Mesendoderm (in vitro differentiated cells): ENCODE data around the gene MUC6.
A peak's percentile ranks its signal among the peaks of the same experiment; 100 is the strongest.

Source experiments
- DNase-seq: peaks from one replicate; pipeline ENCODE4 v3.0.0; 2013
- H2AK5ac ChIP-seq: 2 replicates; pipeline ENCODE4 v1.6.1; 2013; ENCODE audit warnings: low read length, inconsistent platforms
- H2BK120ac ChIP-seq: 2 replicates; pipeline ENCODE4 v1.6.1; 2013; ENCODE audit warnings: low read depth, mild to moderate bottlenecking, low read length, moderate library complexity, mixed read lengths
- H2BK15ac ChIP-seq: replicated peaks from 2 replicates; pipeline ENCODE4 v1.6.1; 2013; ENCODE audit warnings: low read depth, mild to moderate bottlenecking, moderate library complexity
- H2BK5ac ChIP-seq: 2 replicates; pipeline ENCODE4 v1.6.1; 2013; ENCODE audit warnings: low read length, inconsistent platforms
- H3K18ac ChIP-seq: 2 replicates; pipeline ENCODE4 v1.6.1; 2013; ENCODE audit warnings: mild to moderate bottlenecking, low read length, mixed read lengths
- H3K23ac ChIP-seq: one replicate; pipeline ENCODE4 v1.6.1; 2013; ENCODE audit warnings: low read length
- H3K27ac ChIP-seq: 2 replicates; pipeline ENCODE4 v1.5.1; 2013; ENCODE audit warnings: low read depth, mild to moderate bottlenecking, inconsistent platforms, low read length, moderate library complexity
- H3K27me3 ChIP-seq: 2 replicates; pipeline ENCODE4 v1.6.1; 2013; ENCODE audit warnings: low read length, control low read depth, mild to moderate bottlenecking, inconsistent platforms; ENCODE audit not compliant: insufficient read depth, poor library complexity
- H3K36me3 ChIP-seq: 2 replicates; pipeline ENCODE4 v1.6.1; 2013; ENCODE audit warnings: low read length, inconsistent platforms; ENCODE audit not compliant: control insufficient read depth, insufficient read depth
- H3K4ac ChIP-seq: one replicate; pipeline ENCODE4 v1.6.1; 2013; ENCODE audit warnings: low read depth, mild to moderate bottlenecking, low read length, moderate library complexity
- H3K4me1 ChIP-seq: 2 replicates; pipeline ENCODE4 v1.6.1; 2013; ENCODE audit warnings: low read depth, low read length, inconsistent platforms; ENCODE audit not compliant: control insufficient read depth
- H3K4me2 ChIP-seq: 2 replicates; pipeline ENCODE4 v1.6.1; 2013; ENCODE audit warnings: low read length
- H3K4me3 ChIP-seq: 2 replicates; pipeline ENCODE4 v1.5.1; 2013; ENCODE audit warnings: mild to moderate bottlenecking, low read length
- H3K56ac ChIP-seq: one replicate; pipeline ENCODE4 v1.6.1; 2013; ENCODE audit warnings: low read length
- H3K79me1 ChIP-seq: 2 replicates; pipeline ENCODE4 v1.6.1; 2013; ENCODE audit warnings: low read length, inconsistent platforms
- H3K79me2 ChIP-seq: 2 replicates; pipeline ENCODE4 v1.6.1; 2013; ENCODE audit warnings: mild to moderate bottlenecking, low read length; ENCODE audit not compliant: control insufficient read depth, insufficient read depth
- H3K9ac ChIP-seq: 2 replicates; pipeline ENCODE4 v1.6.1; 2013; ENCODE audit warnings: low read length, inconsistent platforms
- H4K5ac ChIP-seq: one replicate; pipeline ENCODE4 v1.6.1; 2013; ENCODE audit warnings: low read length
- H4K8ac ChIP-seq: one replicate; pipeline ENCODE4 v1.6.1; 2013; ENCODE audit warnings: low read depth, mild to moderate bottlenecking, control low read depth, low read length, moderate library complexity
- WGBS: extraction: QIAGEN DNeasy Blood & Tissue Kit; methylation state at CpG from one replicate; pipeline ENCODE4 v1.1.7; 2013; ENCODE audit warnings: low lambda C conversion rate, missing lambda C conversion rate; ENCODE audit not compliant: insufficient coverage; ENCODE audit errors: extremely low coverage; 5-methylcytosine and 5-hydroxymethylcytosine counted together

Gene MUC6

DNA sequence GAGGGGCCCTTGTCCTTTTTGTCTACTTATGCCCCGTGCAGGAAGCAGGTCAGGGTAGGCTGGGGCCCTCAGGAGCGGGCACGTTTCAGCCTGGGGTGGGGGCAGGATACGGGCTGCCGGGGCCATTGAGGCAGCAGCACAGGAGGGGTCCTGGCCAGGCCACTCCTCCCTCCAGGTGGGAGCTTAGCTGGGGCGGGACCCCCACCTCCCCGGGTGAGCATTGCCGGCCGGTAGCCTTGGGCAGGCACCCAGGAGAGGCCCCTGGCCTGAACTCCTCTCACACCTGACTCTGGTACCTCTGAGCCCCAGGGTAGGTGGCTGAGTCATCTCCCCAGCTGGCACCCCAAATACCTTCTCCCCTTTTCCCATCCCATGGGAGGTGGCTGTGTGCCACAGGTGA lies 5.0 kb upstream of the MUC6 start:
- no peaks in the 10 kb centered on the region for H3K4me1 ChIP-seq
- no peak overlapping the region for H2AK5ac ChIP-seq
- no peaks in the 10 kb centered on the region for H3K79me2 ChIP-seq
- H3K18ac ChIP-seq = no peak overlapping the region
- no peak for DNase-seq
- H2BK5ac ChIP-seq = no peak overlapping the region
- no peaks in the 10 kb centered on the region for H3K79me1 ChIP-seq
- H3K27me3 ChIP-seq = no peaks in the 10 kb centered on the region
- no peak overlapping the region for H4K8ac ChIP-seq
- H3K27ac ChIP-seq = no peak overlapping the region
- H2BK120ac ChIP-seq = no peak overlapping the region
- no peak overlapping the region for H2BK15ac ChIP-seq
- no peak overlapping the region for H3K9ac ChIP-seq
- no peak overlapping the region for H3K4me2 ChIP-seq
- no CpG with 5 or more reads among the region's 9 CpGs for WGBS
- H3K56ac ChIP-seq = no peak overlapping the region
- no peak overlapping the region for H3K4ac ChIP-seq
- no peaks in the 10 kb centered on the region for H3K36me3 ChIP-seq
- H3K23ac ChIP-seq = no peak overlapping the region
- H4K5ac ChIP-seq = no peak overlapping the region
- no peak overlapping the region for H3K4me3 ChIP-seq

GRCh38 chr11:1041149-1041467 lies 4.6 kb upstream of the MUC6 start:
- Histone ChIP-seq H2BK120ac (no peak overlapping the region), H3K27ac (no peak overlapping the region), H3K4ac (no peak overlapping the region), H3K18ac (no peak overlapping the region), H3K23ac (no peak overlapping the region), H3K9ac (no peak overlapping the region), H3K27me3 (no peaks in the 10 kb centered on the region), H3K56ac (no peak overlapping the region), H3K36me3 (no peaks in the 10 kb centered on the region), H4K8ac (no peak overlapping the region), H3K4me1 (no peaks in the 10 kb centered on the region), H3K79me2 (no peaks in the 10 kb centered on the region), H4K5ac (no peak overlapping the region), H2AK5ac (no peak overlapping the region), H3K4me3 (no peak overlapping the region), H3K4me2 (no peak overlapping the region), H2BK15ac (no peak overlapping the region), H3K79me1 (no peaks in the 10 kb centered on the region), H2BK5ac (no peak overlapping the region)
- DNase-seq = no peak
- WGBS = no CpG with 5 or more reads among the region's 8 CpGs

DNA sequence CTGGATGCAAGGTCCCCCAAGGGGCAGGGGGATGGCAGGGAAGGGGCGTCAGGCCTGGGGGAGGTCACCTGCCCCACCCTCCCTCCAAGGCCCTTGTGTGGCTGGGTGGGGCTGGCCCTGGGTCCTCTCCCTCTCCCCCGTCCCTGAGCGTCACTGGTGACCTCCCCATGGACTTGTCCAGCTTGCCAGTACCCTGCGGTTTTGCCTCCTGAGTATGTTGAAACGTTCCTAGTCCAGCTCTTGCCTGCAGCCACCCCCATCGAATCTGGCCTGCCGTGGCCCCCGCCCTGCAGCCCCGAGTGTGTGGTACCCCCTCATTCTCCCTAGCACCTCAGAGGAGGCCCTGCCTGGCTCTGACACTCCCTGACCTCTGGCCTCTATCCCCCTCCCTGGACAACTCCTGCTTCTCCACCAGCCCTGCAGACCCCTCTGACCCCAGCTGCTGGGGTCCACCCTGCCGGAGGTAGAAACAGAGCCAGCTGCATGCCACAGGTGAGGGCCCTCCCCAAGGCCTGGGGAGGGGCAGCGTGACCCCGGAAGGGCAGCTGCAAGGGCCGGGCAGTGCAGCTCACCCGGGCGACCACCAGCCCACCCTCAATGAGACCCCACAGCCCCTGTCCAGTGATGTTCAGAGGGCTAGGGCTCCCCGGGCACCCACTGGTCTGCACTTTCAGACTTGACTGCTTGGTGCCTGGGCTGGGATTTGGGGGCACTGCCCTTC lies 4.1 kb upstream of the MUC6 start:
- H2BK15ac ChIP-seq = no peak overlapping the region
- H3K4me1 ChIP-seq = no peaks in the 10 kb centered on the region
- no peak overlapping the region for H3K27ac ChIP-seq
- H2BK5ac ChIP-seq = no peak overlapping the region
- H4K8ac ChIP-seq = no peak overlapping the region
- no peak overlapping the region for H3K23ac ChIP-seq
- H3K4me2 ChIP-seq = no peak overlapping the region
- no peaks in the 10 kb centered on the region for H3K79me1 ChIP-seq
- no peak overlapping the region for H2AK5ac ChIP-seq
- H3K79me2 ChIP-seq = no peaks in the 10 kb centered on the region
- DNase-seq = no peak
- no peaks in the 10 kb centered on the region for H3K36me3 ChIP-seq
- no peak overlapping the region for H3K4me3 ChIP-seq
- no peak overlapping the region for H3K9ac ChIP-seq
- no peak overlapping the region for H3K56ac ChIP-seq
- no peak overlapping the region for H3K4ac ChIP-seq
- no peak overlapping the region for H3K18ac ChIP-seq
- H4K5ac ChIP-seq = no peak overlapping the region
- no CpG with 5 or more reads among the region's 16 CpGs for WGBS
- no peaks in the 10 kb centered on the region for H3K27me3 ChIP-seq
- H2BK120ac ChIP-seq = no peak overlapping the region

DNA sequence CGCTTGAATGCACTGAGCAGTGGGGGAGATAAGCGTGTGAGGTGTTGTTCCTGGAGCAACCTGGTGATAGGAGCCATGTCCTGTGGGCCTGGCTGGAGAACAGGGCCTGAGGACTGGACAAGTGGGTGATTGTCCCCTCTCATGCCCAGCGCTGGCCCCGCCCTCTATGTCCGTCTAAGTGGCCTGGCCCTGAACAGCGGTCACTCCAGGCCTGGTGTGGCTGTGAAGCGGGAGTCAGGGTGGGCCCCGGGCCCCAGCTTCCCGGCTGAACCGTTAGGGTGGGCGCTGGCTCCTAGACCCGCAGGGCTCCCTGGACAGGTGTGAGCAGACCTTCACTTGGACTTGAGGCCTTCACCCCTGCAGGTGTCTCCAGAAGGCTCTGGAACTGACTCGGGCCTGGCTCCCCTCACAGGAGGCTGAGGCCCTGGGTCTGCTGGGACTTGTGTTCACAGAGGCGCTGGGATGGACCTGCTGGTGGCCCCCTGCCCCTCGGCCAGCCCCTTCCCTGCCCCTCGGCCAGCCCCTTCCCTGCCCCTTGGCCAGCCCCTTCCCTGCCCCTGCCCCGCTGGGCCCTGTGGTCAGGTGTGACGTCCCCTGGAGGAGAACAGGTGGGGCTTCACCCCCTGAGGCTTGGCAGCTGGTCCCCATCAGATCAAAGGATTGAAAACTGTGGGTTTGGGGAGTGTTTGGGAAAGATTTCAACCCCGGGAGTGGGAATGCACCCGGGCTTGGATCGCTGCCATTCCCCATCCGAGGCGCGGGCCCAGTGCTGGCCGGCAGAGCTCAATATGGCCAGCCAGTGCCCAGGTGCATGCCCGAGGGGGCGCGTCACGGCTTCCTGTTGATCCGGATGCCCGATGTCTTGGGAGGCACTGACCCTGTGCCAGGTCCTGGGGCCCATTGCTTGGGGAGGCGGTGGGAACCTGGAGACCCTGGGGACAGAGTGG lies 3.2 kb upstream of the MUC6 start:
- Histone ChIP-seq H2BK5ac (no peak overlapping the region), H3K4me1 (no peaks in the 10 kb centered on the region), H3K56ac (no peak overlapping the region), H4K8ac (no peak overlapping the region), H4K5ac (no peak overlapping the region), H2BK120ac (no peak overlapping the region), H3K9ac (no peak overlapping the region), H2BK15ac (no peak overlapping the region), H3K4ac (no peak overlapping the region), H3K18ac (no peak overlapping the region), H3K23ac (no peak overlapping the region), H3K36me3 (no peaks in the 10 kb centered on the region), H3K27me3 (no peaks in the 10 kb centered on the region), H3K4me3 (no peak overlapping the region), H3K4me2 (no peak overlapping the region), H3K79me2 (no peaks in the 10 kb centered on the region), H2AK5ac (no peak overlapping the region), H3K27ac (no peak overlapping the region), H3K79me1 (no peaks in the 10 kb centered on the region)
- DNase-seq = no peak
- no CpG with 5 or more reads among the region's 32 CpGs for WGBS

GRCh38 chr11:1038921-1039320 lies 2.4 kb upstream of the MUC6 start:
- no peak overlapping the region for H2BK15ac ChIP-seq
- no CpG with 5 or more reads among the region's 12 CpGs for WGBS
- no peak for DNase-seq

More at GRCh38 chr11:1038921-1039320, 2.4 kb upstream of the MUC6 start:
- Histone ChIP-seq H3K79me2 (no peaks in the 10 kb centered on the region), H2BK5ac (no peak overlapping the region), H3K4ac (no peak overlapping the region), H2BK120ac (no peak overlapping the region), H3K9ac (no peak overlapping the region), H3K27ac (no peak overlapping the region), H4K8ac (no peak overlapping the region), H3K27me3 (no peaks in the 10 kb centered on the region), H3K56ac (no peak overlapping the region), H3K18ac (no peak overlapping the region), H3K36me3 (no peaks in the 10 kb centered on the region), H3K23ac (peak overlapping the region; percentile 45), H2AK5ac (no peak overlapping the region), H3K79me1 (no peaks in the 10 kb centered on the region), H4K5ac (no peak overlapping the region), H3K4me3 (no peak overlapping the region), H3K4me1 (no peaks in the 10 kb centered on the region), H3K4me2 (no peak overlapping the region)
